ENCODE measurements around the gene ZNF446.
"Not testable (repeated sequence)": the region's sequence is repeated elsewhere in the genome, so short reads cannot be mapped to it uniquely, and the experiment has no call there.

ZNF446 gene

DNA sequence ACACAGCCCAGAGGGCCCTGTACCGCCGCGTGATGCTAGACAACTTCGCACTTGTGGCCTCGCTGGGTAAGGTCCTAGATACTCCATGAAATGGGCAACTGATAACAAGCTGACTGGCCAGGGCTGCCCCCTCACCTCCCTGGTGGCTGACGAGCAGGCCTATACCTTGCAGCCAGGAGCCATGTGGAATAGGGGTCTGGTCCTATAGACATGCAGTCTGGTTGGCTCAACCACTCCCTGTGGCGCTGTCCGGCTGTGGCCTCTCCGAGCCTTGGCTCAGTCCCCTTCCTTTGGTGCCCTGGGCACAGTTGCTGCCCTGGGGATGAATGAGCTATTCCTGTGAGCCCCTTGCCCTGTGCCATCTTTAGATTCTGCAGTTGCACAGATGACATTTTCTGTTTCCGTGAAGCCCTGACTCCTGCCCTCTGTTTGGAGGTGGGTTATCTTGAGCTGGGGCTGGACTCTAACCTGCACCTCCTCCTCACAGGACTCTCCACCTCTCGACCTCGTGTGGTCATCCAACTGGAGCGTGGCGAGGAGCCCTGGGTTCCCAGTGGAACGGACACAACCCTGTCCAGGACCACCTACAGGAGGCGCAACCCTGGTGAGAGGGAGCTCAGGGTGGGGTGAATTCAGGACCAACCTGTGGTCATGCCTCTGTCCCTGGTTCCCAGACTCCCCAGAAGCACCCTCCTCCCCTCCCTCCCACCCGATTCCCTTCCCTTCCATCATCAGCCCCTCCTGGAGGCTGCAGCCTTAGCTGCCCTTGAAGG, 6.7 kb upstream of the ZNF446 start:
- no peak for DNase-seq (ENCODE audit: low read depth, low spot score)

GRCh38 chr19:58470837-58471543, 5.2 kb upstream of the ZNF446 start:
- DNase-seq (ENCODE audit: low read depth, low spot score), result not testable (repeated sequence)

DNA sequence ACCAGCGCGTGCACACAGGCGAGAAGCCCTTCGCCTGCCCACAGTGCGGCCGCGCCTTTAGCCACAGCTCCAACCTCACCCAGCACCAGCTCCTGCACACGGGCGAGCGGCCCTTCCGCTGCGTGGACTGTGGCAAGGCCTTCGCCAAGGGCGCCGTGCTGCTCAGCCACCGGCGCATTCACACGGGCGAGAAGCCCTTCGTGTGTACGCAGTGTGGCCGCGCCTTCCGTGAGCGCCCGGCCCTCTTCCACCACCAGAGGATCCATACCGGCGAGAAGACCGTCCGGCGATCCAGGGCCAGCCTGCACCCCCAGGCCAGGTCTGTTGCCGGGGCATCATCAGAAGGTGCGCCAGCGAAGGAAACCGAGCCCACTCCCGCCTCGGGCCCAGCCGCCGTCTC, 4.4 kb upstream of the ZNF446 start:
- DNase-seq (ENCODE audit: low read depth, low spot score), result no peak

GRCh38 chr19:58473775-58474174, 2.4 kb upstream of the ZNF446 start:
- no peak for DNase-seq (ENCODE audit: low read depth, low spot score)

GRCh38 chr19:58474291-58474996, 1.7 kb upstream of the ZNF446 start:
- DNase-seq (ENCODE audit: low read depth, low spot score), result no peak

- no peak for DNase-seq (ENCODE audit: low read depth, low spot score)
These were observed 997 bp upstream of the ZNF446 start for GRCh38 chr19:58474997-58475713.

GRCh38 chr19:58476498-58477015, 405 bp downstream of the ZNF446 start:
- no peak for DNase-seq (ENCODE audit: low read depth, low spot score)

DNA sequence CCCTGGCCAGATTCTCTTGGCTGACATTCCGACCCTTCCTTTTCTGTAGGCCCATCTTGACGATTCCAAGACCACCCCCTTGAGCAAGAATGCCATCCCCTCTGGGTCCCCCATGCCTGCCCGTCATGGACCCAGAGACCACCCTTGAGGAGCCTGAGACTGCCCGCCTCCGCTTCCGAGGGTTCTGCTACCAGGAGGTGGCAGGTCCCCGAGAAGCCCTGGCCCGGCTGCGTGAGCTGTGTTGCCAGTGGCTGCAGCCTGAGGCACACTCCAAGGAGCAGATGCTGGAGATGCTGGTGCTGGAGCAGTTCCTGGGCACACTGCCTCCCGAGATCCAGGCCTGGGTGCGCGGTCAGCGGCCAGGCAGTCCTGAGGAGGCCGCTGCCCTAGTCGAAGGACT, 978 bp downstream of the ZNF446 start:
- DNase-seq (ENCODE audit: low read depth, low spot score), result no peak

DNA sequence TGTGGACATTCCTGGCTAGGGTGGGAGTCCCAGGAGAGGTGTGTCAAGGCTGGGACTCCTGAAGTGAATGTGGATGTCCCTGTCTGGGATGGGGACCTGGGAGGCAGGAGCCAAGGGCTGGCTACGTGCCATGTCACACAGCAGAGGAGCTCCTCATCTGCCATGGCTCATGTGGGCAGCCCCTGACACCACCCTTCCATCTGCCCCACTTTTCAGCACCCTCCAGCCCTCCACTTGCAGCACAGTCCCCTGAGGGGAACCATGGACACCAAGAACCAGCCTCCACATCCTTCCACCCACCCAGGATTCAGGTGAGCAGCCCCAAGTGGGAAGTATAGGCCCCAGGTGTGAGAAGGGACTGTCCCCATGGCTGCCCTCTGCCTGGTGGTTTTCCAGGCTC, 1.7 kb downstream of the ZNF446 start:
- DNase-seq (ENCODE audit: low read depth, low spot score), result no peak

DNA sequence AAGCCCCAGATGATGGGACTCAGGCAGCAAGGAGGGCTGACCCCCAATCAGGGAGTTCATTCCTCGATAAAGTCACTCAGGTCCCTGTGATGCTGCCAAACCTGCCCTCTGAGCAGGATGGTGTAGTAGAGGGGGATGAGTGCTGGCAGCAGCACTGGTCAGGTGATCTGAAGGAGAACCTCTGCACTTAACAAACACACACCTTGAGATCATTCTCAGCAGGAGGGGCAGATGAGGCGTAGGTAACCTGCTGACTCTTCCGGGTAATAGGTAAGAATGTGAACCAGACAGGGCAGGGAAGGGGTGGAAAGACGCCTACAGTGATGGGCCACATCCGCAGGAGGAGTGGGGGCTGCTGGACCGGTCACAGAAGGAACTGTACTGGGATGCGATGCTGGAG, 3.2 kb downstream of the ZNF446 start:
- no peak for DNase-seq (ENCODE audit: low read depth, low spot score)

DNA sequence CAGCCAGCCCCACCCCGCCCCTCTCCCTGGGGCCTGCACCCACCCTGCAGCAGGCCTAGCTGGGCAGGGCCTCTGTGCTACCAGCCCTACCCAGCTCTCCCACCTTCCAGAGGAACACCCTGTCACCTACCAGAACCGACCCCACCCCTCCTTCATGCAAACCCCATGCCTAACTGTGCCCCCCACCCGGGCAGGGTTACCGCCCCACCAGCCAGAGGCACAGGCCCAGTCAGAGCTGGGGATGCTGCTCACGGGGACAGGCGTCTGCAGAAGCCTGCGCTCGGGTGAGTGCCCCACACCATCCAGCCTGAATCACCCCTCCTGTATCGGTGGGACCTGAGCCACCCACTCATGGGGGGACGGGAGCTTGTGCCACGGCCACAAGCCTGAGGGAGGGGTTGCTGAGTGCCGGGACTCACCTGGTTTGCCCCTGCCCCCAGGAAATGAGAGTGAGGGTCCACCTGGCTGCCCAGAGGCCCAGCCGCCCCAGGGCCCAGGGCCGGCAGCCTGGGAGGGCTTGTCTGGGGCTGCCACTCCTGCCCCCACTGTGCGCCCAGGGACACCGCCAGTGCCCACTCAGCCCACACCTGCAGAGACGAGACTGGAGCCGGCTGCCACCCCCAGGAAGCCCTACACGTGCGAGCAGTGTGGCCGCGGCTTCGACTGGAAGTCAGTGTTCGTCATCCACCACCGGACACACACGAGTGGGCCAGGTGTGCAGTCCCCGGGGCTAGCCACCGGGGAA, 3.8 kb downstream of the ZNF446 start:
- DNase-seq (ENCODE audit: low read depth, low spot score), result no peak

DNA sequence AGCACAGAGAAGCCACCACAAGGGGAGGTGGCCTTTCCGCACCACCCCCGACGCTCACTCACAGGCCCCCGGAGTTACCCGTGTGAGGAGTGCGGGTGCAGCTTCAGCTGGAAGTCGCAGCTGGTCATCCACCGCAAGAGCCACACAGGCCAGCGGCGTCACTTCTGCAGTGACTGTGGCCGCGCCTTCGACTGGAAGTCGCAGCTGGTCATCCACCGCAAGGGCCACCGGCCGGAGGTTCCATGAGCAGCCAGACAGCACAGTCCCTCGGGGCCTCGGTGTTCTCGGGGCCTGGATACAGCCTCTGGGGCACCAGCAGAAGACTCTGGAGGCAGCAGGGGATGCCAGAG, 4.3 kb downstream of the ZNF446 start:
- no peak for DNase-seq (ENCODE audit: low read depth, low spot score)

GRCh38 chr19:58480831-58481230, 4.7 kb downstream of the ZNF446 start:
- no peak for DNase-seq (ENCODE audit: low read depth, low spot score)

- no peak for DNase-seq (ENCODE audit: low read depth, low spot score)
These were observed 6.2 kb downstream of the ZNF446 start for GRCh38 chr19:58482372-58482771.

GRCh38 chr19:58483776-58484175, 7.6 kb downstream of the ZNF446 start:
- DNase-seq (ENCODE audit: low read depth, low spot score), result no peak

DNA sequence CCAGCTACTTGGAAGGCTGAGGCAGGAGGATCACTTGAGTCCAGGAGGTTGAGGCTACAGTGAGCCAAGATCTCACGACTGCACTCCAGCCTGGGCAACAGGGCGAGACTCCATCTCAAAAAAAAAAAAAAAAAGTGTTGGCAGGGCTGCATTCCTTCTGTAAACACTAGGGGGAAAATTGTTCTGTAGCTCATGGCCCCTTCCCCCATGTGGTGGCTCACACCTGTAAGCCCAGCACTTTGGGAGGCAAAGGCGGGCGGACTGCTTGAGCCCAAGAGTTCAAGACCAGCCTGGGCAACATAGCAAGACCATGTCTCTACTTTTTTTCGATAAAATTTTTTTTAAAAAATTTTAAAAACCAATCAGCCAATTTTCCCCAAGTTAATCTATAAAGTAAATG, 8.2 kb downstream of the ZNF446 start:
- DNase-seq (ENCODE audit: low read depth, low spot score), result not testable (repeated sequence)

DNA sequence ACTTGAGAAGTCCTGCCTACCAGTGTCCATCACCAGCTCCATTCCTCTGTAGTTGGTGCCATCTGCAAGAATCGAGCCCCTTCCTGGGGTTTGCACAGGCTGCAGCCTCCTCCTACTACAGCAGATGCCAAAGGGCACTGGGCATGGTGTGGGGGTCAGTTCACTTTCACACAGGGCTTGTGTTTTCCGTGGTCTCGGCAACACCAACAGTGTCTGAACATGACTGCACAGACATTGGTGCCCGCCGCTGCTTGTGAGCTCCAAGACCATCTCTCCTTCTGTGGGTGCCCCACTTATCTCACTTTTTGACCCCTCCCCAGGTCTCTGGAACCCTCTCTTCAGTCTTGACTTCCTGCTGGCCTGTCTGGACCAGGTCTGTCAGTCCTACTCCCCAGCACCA, 15.2 kb downstream of the ZNF446 start:
- no peak for DNase-seq (ENCODE audit: low read depth, low spot score)

DNA sequence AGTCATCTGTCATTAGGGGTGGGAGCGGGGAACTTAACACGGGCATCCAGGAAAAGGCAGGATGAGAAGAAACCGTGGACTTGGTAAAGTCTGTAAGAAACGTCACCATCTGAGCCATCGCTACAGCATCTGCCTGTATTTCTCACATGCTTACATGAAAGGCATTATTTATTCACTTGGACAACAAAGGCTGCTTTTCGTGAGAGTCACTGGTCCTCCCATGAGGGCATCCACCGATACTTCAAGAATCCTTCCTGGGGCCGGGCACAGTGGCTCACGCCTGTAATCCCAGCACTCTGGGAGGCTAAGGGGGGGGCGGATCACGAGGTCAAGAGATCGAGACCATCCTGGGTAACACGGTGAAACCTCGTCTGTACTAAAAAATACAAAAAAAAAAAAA, 16.1 kb downstream of the ZNF446 start:
- DNase-seq (ENCODE audit: low read depth, low spot score), result no peak

DNA sequence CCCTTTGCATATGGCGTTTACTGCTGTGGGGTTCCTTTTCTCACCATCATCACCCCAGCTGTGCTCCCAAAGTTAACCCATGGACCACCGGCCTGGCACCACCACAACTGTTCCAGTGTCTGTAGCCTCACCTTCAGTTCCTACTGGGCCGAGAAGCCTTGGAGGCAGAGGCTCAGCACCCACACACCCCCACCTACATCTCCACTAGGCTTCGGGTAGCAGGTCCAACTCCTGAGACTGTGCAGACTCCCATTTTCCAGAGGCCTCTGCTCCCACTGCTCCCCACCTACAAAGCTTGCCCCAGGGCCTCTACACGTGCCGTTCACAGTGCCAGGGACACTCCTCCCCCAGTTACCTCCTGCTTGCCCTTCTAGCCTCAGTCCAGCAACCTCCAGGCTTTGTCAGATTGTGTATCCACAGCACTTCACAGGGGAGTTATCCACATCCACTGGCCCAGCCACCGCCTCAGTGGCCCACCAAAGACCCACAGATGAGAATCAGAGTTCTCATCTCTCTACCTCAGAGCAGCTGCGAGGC, 21.6 kb downstream of the ZNF446 start:
- DNase-seq (ENCODE audit: low read depth, low spot score), result no peak

DNA sequence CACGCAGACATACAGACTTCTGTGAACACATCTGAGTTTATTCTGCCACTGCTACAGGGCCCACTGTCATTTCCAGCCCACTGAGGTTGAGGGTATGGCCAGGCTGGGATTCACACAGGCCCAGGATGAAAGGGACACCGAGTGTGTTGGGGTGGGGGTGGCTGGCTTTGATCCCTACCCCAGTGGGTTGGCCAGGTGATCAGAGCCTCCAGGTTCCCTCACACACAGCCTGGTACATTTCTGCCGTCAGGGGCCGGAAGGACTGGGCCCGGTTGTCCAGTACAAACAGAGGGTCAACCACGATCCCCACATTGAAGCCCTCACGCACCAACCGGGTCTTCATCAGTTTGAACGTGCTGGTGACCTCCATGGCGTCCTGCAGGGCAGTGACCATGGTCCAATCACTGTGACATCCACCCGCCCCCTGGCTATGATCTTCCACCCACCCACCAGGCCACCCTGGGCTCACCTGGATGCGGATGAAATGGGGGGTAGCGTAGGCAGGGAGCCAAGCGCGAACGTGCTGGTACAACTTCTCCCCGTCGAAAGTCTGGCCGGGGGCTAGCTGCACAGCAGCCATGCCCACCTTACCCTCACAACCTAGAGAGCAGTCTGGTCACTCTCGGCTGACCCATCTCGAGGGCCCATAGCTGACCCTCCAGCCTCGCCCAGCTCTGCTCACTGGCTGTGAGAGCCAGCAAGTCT, 22.3 kb downstream of the ZNF446 start:
- no peak for DNase-seq (ENCODE audit: low read depth, low spot score)
